Smooth muscle cell of the brain vasculature (primary cell): Measurements from ENCODE around the gene SIVA1.

Experiments used
- DNase-seq: peaks from one replicate; pipeline ENCODE4 v3.0.0-alpha.2; 2012; ENCODE audit warnings: low read depth, low spot score

SIVA1 gene

DNA sequence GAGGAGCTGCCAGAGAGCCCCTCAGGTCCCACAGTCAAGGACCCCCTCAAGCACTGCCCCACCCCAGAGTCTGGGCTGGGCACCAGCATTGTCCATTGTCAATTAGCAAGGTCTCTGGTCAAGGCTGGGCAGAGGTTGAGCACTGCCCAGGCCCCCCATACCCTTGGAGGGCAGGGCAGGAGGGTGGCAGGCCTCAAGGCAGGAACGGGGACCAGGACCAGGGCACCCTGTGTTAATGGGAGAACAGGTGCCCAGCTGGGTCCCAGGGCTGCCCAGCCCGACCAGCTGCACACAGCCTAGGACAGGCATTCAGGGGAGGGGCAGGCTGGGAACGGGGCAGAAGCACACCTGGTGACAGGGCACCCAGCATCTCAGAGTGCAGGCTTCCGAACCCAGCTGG, 18.4 kb downstream of the SIVA1 start:
- no peak for DNase-seq

DNA sequence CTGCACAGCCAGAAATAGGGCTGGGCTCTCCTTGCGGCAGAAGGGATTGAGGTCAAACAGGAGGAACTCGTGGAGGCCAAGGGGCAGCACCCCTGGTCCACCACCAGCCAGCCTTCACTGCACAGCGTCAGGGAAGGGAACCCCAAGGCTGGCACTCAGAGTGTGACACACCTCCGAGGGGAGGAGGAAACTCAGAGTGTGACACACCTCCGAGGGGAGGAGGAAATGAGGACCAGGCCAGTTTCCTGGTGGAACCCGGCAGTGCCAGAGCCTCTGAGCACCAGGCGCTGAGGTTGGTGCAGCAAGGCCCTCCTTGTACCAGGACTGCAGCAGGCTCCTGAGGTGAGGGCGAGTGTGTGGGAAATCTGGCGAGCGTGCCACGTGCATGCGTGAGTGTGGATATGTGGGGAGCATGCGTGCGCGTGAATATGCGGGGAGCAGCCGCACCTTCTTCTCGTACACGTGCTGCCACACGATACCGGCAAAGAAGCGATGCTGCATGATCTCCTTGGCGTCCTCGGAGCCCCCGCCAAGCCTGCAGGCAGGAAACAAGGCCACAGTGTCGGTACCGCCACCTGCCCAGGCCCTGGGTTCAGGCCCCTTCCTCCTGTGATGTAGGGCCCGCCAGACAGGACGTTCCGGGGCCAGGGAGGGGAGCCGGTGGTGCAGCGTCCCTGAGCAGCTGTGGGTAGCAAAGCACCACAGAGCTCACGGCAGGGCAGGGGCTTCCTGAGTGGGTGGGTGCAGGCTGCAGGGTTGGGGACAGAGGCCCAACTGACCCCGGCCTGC, 19.2 kb downstream of the SIVA1 start:
- DNase-seq, result no peak

DNA sequence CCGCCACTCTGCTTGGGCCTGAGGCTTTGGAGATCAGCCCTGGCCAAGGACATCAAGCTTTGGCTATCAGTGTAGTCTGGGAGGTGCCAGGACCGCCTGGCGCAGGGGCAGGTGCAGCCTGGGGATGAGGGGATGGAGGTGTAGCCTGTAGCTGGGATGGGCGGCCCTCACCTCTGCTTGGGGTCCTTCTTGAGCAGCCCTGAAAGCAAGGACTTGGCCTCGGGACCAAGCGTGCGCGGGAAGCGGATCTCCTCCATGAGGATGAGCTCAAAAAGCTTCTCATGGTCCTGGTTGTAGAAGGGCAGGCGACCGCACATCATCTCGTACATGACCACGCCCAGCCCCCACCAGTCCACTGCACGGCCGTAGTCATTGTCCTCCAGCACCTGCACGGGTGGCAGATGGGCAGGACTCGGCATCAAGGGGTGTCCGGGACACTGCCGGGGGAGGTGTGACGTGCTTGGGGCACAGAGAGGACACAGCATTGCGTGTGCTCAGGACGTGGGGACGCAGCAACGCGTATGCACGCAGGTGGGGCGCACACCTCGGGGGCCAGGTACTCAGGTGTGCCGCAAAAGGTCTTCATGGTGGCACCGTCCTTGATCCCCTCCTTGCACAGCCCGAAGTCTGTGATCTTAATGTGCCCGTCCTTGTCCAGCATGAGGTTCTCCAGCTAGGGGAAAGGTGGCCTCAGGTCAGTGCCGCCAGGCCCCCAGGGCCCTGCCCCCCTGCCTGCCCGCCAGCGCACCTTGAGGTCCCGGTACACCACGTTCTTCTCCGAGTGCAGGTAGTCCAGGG, 20.0 kb downstream of the SIVA1 start:
- no peak for DNase-seq

DNA sequence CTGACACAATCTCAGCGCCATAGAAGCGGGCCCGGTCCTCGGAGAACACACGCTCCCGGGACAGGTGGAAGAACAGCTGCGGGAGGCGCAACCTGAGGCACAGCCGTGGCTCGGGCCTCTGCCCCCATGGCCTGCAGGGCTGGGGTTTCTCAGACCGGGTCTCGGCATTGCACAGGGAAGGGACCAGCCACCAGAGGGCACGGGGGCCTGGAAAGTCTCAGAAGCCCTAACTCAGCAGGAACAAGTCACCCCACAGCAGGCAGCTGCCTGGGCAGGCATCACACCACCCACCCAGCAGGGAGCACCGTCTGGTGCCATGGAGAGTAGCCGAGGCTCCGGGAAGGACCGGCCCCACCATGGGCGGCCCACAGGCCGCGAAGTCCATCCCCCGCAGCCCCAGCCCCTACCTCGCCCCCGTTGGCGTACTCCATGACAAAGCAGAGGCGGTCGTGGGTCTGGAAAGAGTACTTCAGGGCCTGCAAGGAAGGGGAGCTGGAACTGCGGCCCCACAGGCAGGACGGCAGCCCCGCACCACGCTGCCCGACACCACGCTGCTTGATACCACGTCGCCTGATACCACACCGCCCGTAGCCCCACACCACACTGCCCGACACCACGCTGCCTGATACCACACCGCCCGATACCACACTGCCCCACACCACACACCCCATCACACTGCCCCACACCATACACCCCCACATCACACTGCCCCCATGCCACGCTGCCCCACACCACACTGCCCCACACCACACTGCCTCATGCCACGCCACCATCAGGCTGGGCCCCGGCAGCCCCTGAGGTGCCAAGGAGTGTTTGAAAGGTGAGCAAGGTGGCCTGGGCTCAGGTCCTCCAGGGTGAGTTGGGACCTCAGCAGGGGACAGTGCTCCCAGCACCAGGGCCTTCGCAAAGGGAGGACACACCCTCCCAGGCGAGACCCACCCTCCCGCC, 20.8 kb downstream of the SIVA1 start:
- DNase-seq, result no peak

DNA sequence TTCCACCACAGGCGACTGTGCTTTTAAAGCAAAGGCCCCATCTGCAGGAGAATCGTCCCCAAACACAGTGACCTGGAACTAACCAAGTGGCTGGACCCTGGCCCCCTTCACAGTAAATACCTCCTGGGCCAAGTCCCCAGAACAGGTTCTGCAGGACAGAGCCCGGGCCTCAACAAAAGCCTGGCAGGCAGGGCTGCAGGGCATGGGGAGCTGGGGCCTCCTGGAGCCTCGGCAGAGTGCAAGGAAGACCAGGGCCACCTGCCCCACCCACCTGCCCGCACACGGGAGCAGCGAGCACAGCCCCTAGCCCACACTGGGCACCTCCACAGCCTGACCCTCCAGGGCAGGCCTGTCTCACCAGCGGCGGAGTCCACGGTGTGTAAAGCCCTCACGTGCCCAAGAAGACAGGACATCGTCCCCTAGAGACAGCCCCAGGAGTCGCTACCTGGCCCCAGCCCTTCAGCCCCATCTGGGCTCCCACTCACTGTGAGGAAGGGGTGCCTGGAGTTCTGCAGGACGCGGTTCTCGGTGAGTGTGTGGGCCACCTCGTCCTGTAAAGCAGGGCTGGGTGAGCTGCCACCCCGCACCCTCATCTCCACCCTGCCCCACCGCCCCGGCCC, 21.6 kb downstream of the SIVA1 start:
- no peak for DNase-seq

DNA sequence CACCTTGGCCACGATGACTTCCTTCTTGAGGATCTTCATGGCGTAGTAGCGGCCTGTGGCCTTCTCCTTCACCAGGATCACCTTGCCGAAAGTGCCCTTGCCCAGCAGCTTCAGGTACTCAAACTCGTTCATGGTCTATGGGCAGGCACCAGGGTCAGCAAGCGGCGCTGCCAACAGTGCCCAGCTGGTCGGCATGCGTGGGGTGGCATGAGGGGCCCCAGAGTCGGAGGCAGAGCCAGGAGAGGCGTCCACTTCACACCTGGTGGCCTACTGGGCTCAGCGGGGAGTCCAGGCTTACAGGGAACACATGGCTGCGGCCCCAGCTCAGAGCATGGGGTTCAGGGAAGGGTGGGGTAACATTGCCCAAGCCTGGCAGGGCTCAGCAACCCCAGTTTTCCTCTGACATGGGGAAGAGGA, 22.1 kb downstream of the SIVA1 start:
- DNase-seq, result no peak

DNA sequence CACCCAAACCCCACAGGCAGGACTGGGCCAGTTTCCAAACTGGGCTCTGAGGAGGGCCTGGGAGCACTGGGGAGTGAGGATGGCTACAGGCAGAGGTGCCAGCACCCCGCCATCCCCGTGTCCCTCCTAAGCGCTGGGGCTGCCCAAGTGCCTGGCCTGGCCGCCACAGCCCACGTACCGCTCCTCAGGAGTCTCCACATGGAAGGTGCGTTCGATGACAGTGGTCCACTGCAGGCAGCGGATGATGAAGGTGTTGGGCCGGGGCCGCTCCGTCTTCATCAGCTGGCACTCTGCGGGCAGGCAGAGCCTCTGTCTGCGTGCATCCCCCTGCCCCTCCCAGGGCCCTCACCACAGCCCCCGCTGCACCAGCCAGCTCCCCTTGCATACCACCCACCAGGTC, 23.5 kb downstream of the SIVA1 start:
- DNase-seq, result no peak

DNA sequence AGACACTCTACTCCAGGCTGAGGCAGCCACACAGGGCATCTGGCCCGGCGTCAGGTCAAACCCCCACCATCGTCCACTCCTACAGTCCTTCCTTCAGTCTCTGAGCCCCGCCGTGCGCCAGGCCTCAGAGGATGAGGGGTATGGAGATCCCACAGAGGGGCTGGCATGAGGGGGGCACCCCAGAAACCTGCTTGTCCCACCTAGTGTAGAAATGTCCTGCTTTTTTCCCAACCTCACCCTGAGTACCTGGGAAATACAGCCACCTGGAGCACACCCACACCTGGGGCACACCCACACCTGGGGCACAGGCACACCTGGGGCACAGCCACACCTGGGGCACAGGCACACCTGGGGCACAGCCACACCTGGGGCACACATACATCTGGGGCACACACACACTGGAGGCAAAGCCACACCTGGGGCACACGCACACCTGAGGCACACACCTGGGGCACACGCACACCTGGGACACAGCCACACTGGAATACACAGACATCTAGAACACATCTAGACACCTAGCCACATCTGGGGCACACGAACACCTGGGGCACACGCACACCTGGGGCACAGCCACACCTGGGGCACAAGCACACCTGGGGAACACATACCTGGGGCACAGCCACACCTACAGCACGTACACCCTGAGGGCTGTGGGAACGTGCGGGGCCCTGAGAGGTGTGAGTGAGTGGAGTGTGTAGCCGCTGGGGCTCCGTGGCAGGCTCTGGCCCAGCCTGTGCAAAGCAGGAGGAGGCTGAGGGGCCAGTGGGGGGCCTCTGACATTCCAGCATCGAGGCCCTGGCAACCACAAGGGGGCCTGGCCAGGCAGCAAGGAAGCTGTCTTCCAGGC, 24.2 kb downstream of the SIVA1 start:
- no peak for DNase-seq

DNA sequence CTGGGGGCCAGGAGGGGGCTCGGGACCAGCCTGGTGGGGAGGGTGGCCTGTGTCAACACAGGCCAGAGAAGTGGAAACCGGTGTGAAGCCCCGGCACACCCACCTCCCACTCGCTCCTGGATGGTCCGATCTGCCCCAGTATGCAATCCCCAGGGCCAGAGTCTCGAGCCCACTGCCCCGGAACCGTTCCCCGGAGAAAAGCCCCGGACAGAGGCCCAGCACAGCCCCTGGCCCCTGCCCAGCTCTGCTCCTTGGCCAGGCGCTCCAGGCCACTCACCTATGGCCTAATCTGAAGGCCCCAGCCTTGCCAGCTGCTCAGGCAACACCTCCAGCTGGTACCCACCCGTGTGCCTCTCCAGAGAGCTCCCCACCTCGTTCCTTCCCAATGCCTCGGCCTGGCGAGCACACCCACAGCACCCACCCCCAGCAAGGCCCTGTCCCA, 24.9 kb downstream of the SIVA1 start:
- no peak for DNase-seq

DNA sequence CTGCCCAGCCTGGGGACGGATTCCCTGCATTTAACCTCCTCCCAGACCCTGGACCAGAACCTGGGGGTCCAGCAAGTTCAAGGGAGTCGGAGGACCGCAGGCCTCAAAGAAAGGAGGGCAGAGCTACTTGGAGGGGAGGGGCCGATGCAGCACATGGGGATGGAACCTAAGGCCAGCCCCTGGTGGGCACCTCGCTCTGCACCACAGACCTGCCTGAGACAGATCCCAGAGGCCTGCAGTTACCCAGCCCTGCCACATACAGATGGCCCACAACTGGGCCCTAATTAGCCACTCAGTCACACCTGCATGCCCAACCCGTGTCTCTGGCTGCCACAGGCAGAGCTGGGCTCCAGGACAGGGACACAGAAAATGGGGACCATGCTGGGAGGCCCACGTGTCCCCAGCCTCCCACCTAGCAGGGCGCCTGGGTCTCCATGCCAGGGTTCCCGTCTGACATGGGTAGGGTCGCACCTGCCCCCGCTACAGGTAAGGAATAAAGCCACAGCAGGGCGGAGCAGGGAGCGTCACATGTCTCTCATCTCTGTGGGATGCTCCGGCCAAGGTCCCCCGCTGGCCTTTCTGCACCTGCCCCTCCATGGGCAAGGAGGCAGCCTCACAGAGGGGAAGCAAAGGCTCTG, 25.9 kb downstream of the SIVA1 start:
- no peak for DNase-seq

DNA sequence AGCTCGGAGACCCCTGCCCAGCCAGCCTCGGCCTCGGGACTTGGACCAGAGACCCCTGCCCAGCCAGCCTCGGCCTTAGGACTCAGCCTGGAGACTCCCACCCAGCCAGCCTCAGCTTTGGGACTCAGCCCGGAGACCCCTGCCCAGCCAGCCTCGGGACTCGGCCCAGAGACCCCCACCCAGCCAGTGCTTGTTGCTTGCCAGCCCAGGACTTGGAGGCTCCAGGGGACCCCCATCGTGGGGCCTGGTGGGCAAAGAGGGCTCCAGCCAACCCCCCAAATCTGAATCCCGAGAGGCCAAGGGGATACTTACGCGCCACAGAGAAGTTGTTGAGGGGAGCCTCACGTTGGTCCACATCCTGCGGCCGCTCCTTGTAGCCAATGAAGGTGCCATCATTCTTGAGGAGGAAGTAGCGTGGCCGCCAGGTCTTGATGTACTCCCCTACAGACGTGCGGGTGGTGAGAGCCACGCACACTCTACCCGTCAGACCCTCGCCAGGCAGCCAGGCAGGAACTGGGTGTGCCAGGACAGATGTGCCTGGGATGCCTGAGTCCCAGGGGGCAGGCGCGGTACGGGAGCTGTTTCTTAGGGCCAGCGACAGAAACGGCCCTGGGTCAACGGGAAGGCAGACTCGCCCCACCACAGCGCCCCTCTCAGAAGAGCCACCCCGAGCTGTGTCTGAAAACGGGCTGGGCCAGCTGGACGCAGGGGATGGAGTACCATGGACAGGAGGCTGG, 27.0 kb downstream of the SIVA1 start:
- no peak for DNase-seq

DNA sequence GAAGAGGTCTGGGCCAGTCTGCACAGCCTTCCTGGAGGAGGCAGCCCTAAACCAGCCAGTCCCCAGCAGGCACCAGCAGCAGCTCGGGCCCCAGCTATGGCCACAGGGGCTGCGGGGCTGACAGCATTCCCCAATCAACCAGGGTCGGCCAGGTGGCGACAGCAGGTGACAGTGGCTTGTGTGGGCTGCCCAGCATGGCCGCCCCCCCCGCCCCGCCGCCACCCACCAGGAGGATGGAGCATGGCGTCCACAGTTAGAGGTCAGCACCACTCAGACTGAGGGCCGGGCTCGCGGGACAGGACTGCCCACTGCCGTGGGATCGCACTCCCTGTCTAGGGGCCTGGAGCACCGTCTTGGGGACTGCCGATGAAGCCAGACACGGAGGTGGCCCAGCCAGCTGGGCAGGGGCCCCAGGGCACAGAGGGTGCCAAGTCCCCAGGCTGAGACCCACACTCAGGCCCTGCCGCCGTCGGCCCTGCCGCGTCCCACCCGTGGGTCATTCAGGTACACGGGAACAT, 27.6 kb downstream of the SIVA1 start:
- DNase-seq, result no peak

DNA sequence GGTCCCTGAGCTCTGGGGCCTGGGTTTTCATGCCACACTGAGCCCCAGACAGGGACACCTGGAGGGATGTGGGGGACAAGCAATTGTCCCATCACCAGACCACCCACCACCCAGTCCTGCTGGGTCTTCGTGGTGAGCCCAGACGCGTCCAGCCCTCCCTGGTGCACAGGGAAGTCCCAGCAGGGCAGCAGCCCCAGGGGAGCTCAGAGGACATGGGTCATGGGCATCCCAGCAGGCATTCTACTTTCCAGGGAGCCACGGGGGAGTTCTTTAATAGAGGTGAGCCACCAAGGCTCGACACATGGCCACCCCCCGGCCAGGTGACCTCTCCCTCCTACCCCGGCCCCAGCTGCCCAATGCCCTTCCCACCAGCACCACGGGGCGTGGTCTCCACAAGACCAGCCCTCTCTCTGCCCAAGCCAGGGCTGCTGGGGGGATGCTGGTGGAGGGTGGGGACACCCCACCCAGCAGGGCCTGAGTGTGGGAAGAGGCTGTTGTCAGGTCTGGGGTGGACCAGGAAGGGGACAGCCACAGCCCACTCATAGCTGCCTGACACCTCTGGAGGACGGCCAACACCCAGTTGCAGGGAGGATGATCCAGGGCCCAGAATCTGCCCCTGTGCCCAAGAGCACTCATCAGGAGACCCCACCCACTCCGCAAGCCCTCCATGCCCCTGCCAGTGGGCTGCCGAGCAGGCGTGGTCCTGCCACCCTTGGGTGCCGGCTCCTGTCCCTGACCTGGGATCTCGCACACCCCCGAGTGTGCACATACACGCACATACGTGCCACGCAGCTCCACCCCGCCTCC, 28.5 kb downstream of the SIVA1 start:
- DNase-seq, result no peak

DNA sequence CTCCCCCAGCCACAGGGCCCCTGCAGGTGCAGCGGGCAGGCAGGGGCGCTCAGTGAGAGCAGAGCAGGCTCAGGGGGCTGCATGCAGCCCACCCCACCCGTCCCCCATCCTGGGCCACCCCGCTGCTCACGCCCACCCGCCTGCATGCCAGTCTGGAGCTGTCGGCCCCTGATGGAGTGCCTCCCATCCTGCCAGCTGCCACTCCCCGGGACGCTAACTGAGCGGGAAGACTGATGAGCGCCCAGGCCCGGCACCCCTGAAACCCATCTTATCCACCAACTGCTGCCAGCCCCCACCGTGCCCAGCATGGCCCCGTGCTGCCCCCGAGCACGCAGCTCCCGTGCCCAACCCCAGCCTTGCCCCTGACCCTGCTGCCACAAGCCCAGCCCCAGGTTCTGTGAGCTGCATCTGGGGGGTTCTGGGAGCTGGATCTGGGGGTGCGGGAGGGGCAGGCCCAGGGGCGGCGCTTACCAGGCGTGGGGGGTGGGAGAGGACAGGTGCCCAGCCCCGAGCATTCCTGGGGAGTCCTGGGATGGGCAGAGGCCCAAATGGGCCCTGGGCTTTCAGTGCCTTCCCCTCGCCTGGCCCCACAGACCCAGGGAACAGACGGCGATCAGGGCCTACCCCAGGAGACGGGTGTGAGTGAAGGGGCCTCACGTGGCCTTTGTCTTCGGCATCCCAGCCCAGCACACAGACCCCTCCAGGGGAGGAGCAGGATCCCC, 29.3 kb downstream of the SIVA1 start:
- no peak for DNase-seq

DNA sequence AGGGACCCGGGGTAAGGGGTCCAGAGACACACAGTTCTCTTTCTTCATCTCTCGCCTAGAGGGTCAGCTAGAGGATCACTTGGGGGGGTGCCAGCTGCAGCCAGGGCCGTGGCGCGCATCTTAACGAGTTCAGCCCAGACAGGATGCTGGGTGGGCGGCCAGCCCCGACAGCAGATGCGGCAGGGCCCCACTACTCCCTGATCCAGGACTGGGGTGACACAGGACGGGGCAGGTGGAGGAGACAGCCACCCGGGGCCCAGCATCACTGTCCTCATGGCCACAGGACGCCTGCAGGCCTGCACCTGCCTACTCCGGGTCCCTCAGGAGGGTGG, 29.8 kb downstream of the SIVA1 start:
- DNase-seq, result no peak

DNA sequence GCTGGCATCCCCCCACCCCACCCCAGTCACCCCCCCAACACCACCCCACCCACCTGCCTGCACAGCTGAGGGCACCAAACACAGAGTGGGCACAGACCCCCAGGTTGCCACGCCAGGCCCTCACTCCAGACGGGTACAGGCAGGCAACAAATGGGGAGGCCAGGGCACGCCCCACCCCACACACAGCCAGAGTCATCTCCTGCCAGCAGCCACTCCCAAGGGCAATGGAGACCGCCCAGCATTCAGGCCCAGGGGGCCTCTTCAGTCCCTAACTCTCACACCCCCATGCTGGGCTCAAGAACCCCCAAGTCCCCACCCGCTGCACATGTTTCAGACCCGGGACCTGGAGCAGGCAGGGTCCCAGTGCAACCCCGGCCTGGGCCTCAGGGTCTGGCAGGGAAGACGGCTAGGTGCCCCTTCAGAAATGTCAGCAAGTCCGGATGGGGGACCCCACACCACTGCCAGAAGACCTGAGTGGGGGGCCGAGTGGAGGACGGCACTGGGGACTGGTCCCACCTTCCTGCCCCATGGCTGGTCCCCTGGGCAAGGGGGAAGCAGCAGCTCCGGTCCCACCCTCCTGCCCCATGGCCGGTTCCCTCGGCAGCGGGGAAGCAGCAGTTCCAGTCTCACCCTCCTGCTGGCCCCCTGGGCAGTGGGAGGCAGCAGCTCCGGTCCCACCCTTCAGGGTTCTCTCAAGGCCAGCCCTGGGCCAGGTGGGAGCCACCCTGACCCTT, 30.7 kb downstream of the SIVA1 start:
- no peak for DNase-seq

DNA sequence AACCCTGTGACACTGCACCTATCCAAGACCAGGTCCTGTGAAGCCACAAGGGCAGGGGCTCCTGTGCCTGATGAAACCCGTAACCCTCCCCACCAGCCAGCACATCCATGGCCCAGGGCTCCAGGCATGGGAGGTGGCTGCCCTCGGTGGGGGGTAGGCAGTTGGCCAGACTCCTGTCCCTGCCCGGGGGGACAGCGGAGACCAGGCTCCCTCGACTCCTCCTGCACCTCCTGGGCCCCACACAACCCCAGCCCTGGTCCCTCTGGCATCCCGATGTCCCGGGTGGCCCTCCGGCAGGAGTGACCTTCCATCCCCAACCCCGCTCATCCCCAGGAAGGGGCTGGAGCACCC, 31.2 kb downstream of the SIVA1 start:
- DNase-seq, result no peak
